ENCODE data around the gene ZC2HC1B.
A peak's percentile ranks its signal among the peaks of the same experiment; 100 is the strongest.
"Not testable (repeated sequence)": the region's sequence is repeated elsewhere in the genome, so short reads cannot be mapped to it uniquely, and the experiment has no call there.

Gene ZC2HC1B

GRCh38 chr6:143843677-143843999 lies 20.6 kb upstream of the ZC2HC1B start:
- no peak for DNase-seq (ENCODE audit: low spot score)
- in situ Hi-C loops (cut with MboI; ENCODE audit: low sequenced_read_pairs, unreplicated experiment): no loop called here
- TF ChIP-seq CTCF (IDR thresholded peaks at IDR 0.05; ENCODE audit: borderline replicate concordance, control extremely low read depth, extremely low read depth, insufficient read depth, missing control alignments): no peak

GRCh38 chr6:143844006-143844405 lies 20.3 kb upstream of the ZC2HC1B start:
- in situ Hi-C loops (cut with MboI; ENCODE audit: low sequenced_read_pairs, unreplicated experiment): no loop called here
- no peak for TF ChIP-seq CTCF (IDR thresholded peaks at IDR 0.05; ENCODE audit: borderline replicate concordance, control extremely low read depth, extremely low read depth, insufficient read depth, missing control alignments)
- DNase-seq (ENCODE audit: low spot score): peak; percentile 17

- DNase-seq (ENCODE audit: low spot score): no peak
- in situ Hi-C loops (cut with MboI; ENCODE audit: low sequenced_read_pairs, unreplicated experiment): no loop called here
- TF ChIP-seq CTCF (IDR thresholded peaks at IDR 0.05; ENCODE audit: borderline replicate concordance, control extremely low read depth, extremely low read depth, insufficient read depth, missing control alignments): no peak
Measured at GRCh38 chr6:143845033-143845432, 19.2 kb upstream of the ZC2HC1B start.

- in situ Hi-C loops (cut with MboI; ENCODE audit: low sequenced_read_pairs, unreplicated experiment); DNase-seq (ENCODE audit: low spot score): not testable (repeated sequence)
Measured at GRCh38 chr6:143851706-143852105, 12.6 kb upstream of the ZC2HC1B start.

- in situ Hi-C loops (cut with MboI; ENCODE audit: low sequenced_read_pairs, unreplicated experiment); DNase-seq (ENCODE audit: low spot score): not testable (repeated sequence)
Measured at GRCh38 chr6:143855057-143855456, 9.2 kb upstream of the ZC2HC1B start.

- DNase-seq (ENCODE audit: low spot score); in situ Hi-C loops (cut with MboI; ENCODE audit: low sequenced_read_pairs, unreplicated experiment): not testable (repeated sequence)
Measured at GRCh38 chr6:143856762-143857161, 7.5 kb upstream of the ZC2HC1B start.

GRCh38 chr6:143857651-143858050 lies 6.6 kb upstream of the ZC2HC1B start:
- no peak for DNase-seq (ENCODE audit: low spot score)
- no peak for TF ChIP-seq CTCF (IDR thresholded peaks at IDR 0.05; ENCODE audit: borderline replicate concordance, control extremely low read depth, extremely low read depth, insufficient read depth, missing control alignments)
- in situ Hi-C loops (cut with MboI; ENCODE audit: low sequenced_read_pairs, unreplicated experiment): no loop called here

GRCh38 chr6:143859891-143860660 lies 4.2 kb upstream of the ZC2HC1B start:
- DNase-seq (ENCODE audit: low spot score): no peak

More at GRCh38 chr6:143859891-143860660, 4.2 kb upstream of the ZC2HC1B start:
- no peak for TF ChIP-seq CTCF (IDR thresholded peaks at IDR 0.05; ENCODE audit: borderline replicate concordance, control extremely low read depth, extremely low read depth, insufficient read depth, missing control alignments)
- in situ Hi-C loops (cut with MboI; ENCODE audit: low sequenced_read_pairs, unreplicated experiment): no loop called here
